ENCODE measurements around the gene C5orf52. TPM values are rescaled to one million over a fixed set of nuclear protein-coding genes. Genes with fewer than 3 reads are reported as not detected.
A peak's percentile ranks its signal among the peaks of the same experiment; 100 is the strongest.

Gene C5orf52
- total RNA-seq, 2 donors from 2014 or later, result not detected

- ATAC-seq (ENCODE audit: insufficient number of reproducible peaks, low FRiP score, low read depth) (no peak), DNase-seq (ENCODE audit: low spot score) (no peak)
- TF ChIP-seq CTCF (IDR thresholded peaks at IDR 0.05), result no peak
- H3K4me3 ChIP-seq, result no peak overlapping the region
- no peaks in the 10 kb centered on the region for H3K9me3 ChIP-seq
- peaks cover 10 to 13% of the 10 kb centered on the region in 2 donors for H3K4me1 ChIP-seq (ENCODE audit: control insufficient read depth in 1 of 2, low read depth in 2 of 2)
- no peaks in the 10 kb centered on the region for H3K27me3 ChIP-seq (replicated peaks; ENCODE audit: insufficient read depth)
- H3K27ac ChIP-seq, result no peak overlapping the region
- H3K36me3 ChIP-seq, result no peaks in the 10 kb centered on the region
Measured at GRCh38 chr5:157708866-157709265, 37.5 kb downstream of the C5orf52 start.

GRCh38 chr5:157709346-157709745 lies 38.0 kb downstream of the C5orf52 start:
- DNase-seq (ENCODE audit: low spot score), result no peak
- H3K9me3 ChIP-seq, result no peaks in the 10 kb centered on the region
- H3K36me3 ChIP-seq, result no peaks in the 10 kb centered on the region
- no peak for ATAC-seq (ENCODE audit: insufficient number of reproducible peaks, low FRiP score, low read depth)
- H3K27ac ChIP-seq, result no peak overlapping the region
- peaks cover 10 to 13% of the 10 kb centered on the region in 2 donors for H3K4me1 ChIP-seq (ENCODE audit: control insufficient read depth in 1 of 2, low read depth in 2 of 2)
- no peak for TF ChIP-seq CTCF (IDR thresholded peaks at IDR 0.05)
- H3K27me3 ChIP-seq (replicated peaks; ENCODE audit: insufficient read depth), result no peaks in the 10 kb centered on the region
- no peak overlapping the region for H3K4me3 ChIP-seq

- no peak for DNase-seq (ENCODE audit: low spot score)
- H3K27ac ChIP-seq, result no peak overlapping the region
- peaks cover 10 to 13% of the 10 kb centered on the region in 2 donors for H3K4me1 ChIP-seq (ENCODE audit: control insufficient read depth in 1 of 2, low read depth in 2 of 2)
- TF ChIP-seq CTCF (IDR thresholded peaks at IDR 0.05), result no peak
- ATAC-seq (ENCODE audit: insufficient number of reproducible peaks, low FRiP score, low read depth), result no peak
- H3K27me3 ChIP-seq (replicated peaks; ENCODE audit: insufficient read depth), result no peaks in the 10 kb centered on the region
- H3K36me3 ChIP-seq, result no peaks in the 10 kb centered on the region
- H3K4me3 ChIP-seq, result no peak overlapping the region
- H3K9me3 ChIP-seq, result no peaks in the 10 kb centered on the region
Measured at GRCh38 chr5:157710431-157710830, 39.1 kb downstream of the C5orf52 start.

GRCh38 chr5:157710882-157711281 lies 39.5 kb downstream of the C5orf52 start:
- ATAC-seq (ENCODE audit: insufficient number of reproducible peaks, low FRiP score, low read depth), result no peak
- no peak overlapping the region for H3K27ac ChIP-seq
- no peak for DNase-seq (ENCODE audit: low spot score)

GRCh38 chr5:157713830-157714595 lies 42.7 kb downstream of the C5orf52 start:
- no peak for TF ChIP-seq CTCF (IDR thresholded peaks at IDR 0.05)
- H3K27ac ChIP-seq, result no peak overlapping the region
- no peaks in the 10 kb centered on the region for H3K36me3 ChIP-seq
- H3K27me3 ChIP-seq (replicated peaks; ENCODE audit: insufficient read depth), result no peaks in the 10 kb centered on the region
- H3K4me3 ChIP-seq, result no peak overlapping the region
- DNase-seq (ENCODE audit: low spot score) (no peak), ATAC-seq (ENCODE audit: insufficient number of reproducible peaks, low FRiP score, low read depth) (no peak)
- H3K9me3 ChIP-seq, result no peaks in the 10 kb centered on the region
- H3K4me1 ChIP-seq (ENCODE audit: control insufficient read depth in 1 of 2, low read depth in 2 of 2), result peaks cover 15 to 21% of the 10 kb centered on the region in 2 donors

More at GRCh38 chr5:157710882-157711281, 39.5 kb downstream of the C5orf52 start:
- H3K4me3 ChIP-seq, result peak overlapping the region; percentile 14
- H3K9me3 ChIP-seq, result no peaks in the 10 kb centered on the region
- no peaks in the 10 kb centered on the region for H3K36me3 ChIP-seq
- H3K4me1 ChIP-seq (ENCODE audit: control insufficient read depth in 1 of 2, low read depth in 2 of 2), result peaks cover 10 to 13% of the 10 kb centered on the region in 2 donors
- TF ChIP-seq CTCF (IDR thresholded peaks at IDR 0.05), result no peak
- no peaks in the 10 kb centered on the region for H3K27me3 ChIP-seq (replicated peaks; ENCODE audit: insufficient read depth)

Measured in thoracic aorta (tissue), 2 donors.